K562 (cell line): ENCODE data around the gene CFL1. TPM values are rescaled to one million over a fixed set of nuclear protein-coding genes. Genes with fewer than 3 reads are reported as not detected.

Experiments
- ARID3A ChIP-seq: IDR thresholded peaks from 2 replicates; pipeline ENCODE4 v1.6.1; 2012; ENCODE audit warnings: low read depth, low read length, improper control_type of control experiment, borderline replicate concordance
- CREB5 ChIP-seq: fragments of 250-450 bp; sonication (Bioruptor Pico); IDR thresholded peaks from 2 replicates; pipeline ENCODE4 v1.5.0; 2020; ENCODE audit warnings: mild to moderate bottlenecking
- ELF1 ChIP-seq: fragments of 200-800 bp; sonication (Bioruptor generic); IDR thresholded peaks from 2 replicates; pipeline ENCODE4 v1.6.1; 2016; ENCODE audit warnings: missing genetic modification characterization, missing compliant biosample characterization
- JUN ChIP-seq, 2 experiments: sonication (generic) in 1 of 2; formaldehyde crosslinking in 1 of 2; IDR thresholded peaks; 2 replicates each; pipeline versions ENCODE4 v1.6.1 to v1.8.0; 2012 to 2022; ENCODE audit warnings: borderline replicate concordance in 2 of 2, mild to moderate bottlenecking in 2 of 2, improper control_type of control experiment in 1 of 2, low read depth in 1 of 2, low read length in 1 of 2, missing genetic modification reagents in 1 of 2
- MIER1 ChIP-seq: fragments of 450-650 bp; IDR thresholded peaks from 2 replicates; pipeline ENCODE4 v1.6.1; 2016; ENCODE audit warnings: antibody characterized with exemption, mild to moderate bottlenecking, low read depth
- NKRF ChIP-seq: fragments of 450-650 bp; IDR thresholded peaks from 2 replicates; pipeline ENCODE4 v1.6.1; 2016; ENCODE audit warnings: borderline replicate concordance
- SMARCA5 ChIP-seq: fragments of 450-650 bp; IDR thresholded peaks from 2 replicates; pipeline ENCODE4 v1.6.1; 2016
- SP1 ChIP-seq: sonication (generic); formaldehyde crosslinking; IDR thresholded peaks from 2 replicates; pipeline ENCODE4 v1.8.1; 2022; ENCODE audit warnings: mild to moderate bottlenecking, missing genetic modification reagents
- TAF1 ChIP-seq: IDR thresholded peaks from 2 replicates; pipeline ENCODE4 v1.6.1; 2011; ENCODE audit warnings: mild to moderate bottlenecking, low read length, moderate library complexity; ENCODE audit not compliant: insufficient read depth, control insufficient read depth, severe bottlenecking; ENCODE audit errors: extremely low read depth
- THAP7 ChIP-seq: fragments of 250-450 bp; sonication (Bioruptor Pico); IDR thresholded peaks from 2 replicates; pipeline ENCODE4 v1.5.0; 2021
- USF1 ChIP-seq: sonication (generic); formaldehyde crosslinking; IDR thresholded peaks from 2 replicates; pipeline ENCODE4 v1.9.0; 2022; ENCODE audit warnings: mild to moderate bottlenecking, missing genetic modification reagents
- ZBTB17 ChIP-seq: fragments of 450-650 bp; formaldehyde crosslinking; IDR thresholded peaks from 2 replicates; pipeline ENCODE4 v1.4.0; 2020; ENCODE audit warnings: mild to moderate bottlenecking
- ZNF609 ChIP-seq: sonication (generic); formaldehyde crosslinking; IDR thresholded peaks from 2 replicates; pipeline ENCODE4 v1.8.1; 2023; ENCODE audit warnings: missing genetic modification reagents, mild to moderate bottlenecking, borderline replicate concordance
- polyA plus RNA-seq, 8 experiments: library from polyadenylated mRNA; depleted of rRNA in 4 of 8; stranded (reverse) in 5 of 8; unstranded in 3 of 8; fragments of >200 nt; fragmentation: Nextera tagmentation in 2 of 8; fragmentation: Illumina TruSeq in 1 of 8; extraction: Ambion mirVana in 2 of 8; extraction: Trizol in 1 of 8; gene quantifications; 2 replicates each; pipeline versions ENCODE4 v1.2.1 to v1.2.3, GENCODE V29; 2011 to 2014; ENCODE audit warnings: inconsistent platforms in 1 of 8, missing spikeins in 1 of 8
- total RNA-seq, 7 experiments: library from RNA; depleted of rRNA in 6 of 7; stranded (reverse); fragments of >200 nt in 6 of 7; fragmentation: Illumina TruSeq in 2 of 7; extraction: Trizol in 2 of 7; gene quantifications; 2 replicates each; pipeline versions ENCODE4 v1.2.1 to v1.2.3, GENCODE V29; 2011 to 2021; ENCODE audit warnings: low replicate concordance in 1 of 7

CFL1 gene
- total and polyA plus RNA-seq, 9 of the 15 experiments (the other 6 are each of a cell fraction or from before 2014, with no cell fraction given), result 105 to 1,101 (median 859) TPM

GRCh38 chr11:65856689-65857499, 1.1 kb downstream of the CFL1 start (continued):
- no peak for TF ChIP-seq ZNF609
- no peak; the same call in 1 of the 2 replicates for TF ChIP-seq JUN (IDR thresholded peaks at IDR 0.05; ENCODE audit: borderline replicate concordance, low read depth, low read length)
- TF ChIP-seq JUN (CRISPR knock-in tag; IDR thresholded peaks at IDR 0.05; ENCODE audit: borderline replicate concordance), result 0 out of 2 replicates have a peak, but pooled peaks have one; percentile 45
- peak; percentile 84 for TF ChIP-seq ELF1
- 0 out of 2 replicates have a peak, but pooled peaks have one; percentile 14 for TF ChIP-seq ZBTB17 (CRISPR knock-in tag)
- TF ChIP-seq SMARCA5, result no peak
- no peak for TF ChIP-seq ARID3A
- TF ChIP-seq MIER1, result no peak
- no peak for TF ChIP-seq TAF1
- no peak for TF ChIP-seq CREB5
- TF ChIP-seq USF1 (CRISPR knock-in tag), result peak; percentile 97
- 0 out of 2 replicates have a peak, but pooled peaks have one; percentile 7 for TF ChIP-seq THAP7
- TF ChIP-seq SP1, result peak; percentile 91
- peak; percentile 98 for TF ChIP-seq NKRF
